GM13977 (cell line): ENCODE data around the gene MALRD1.

Source experiments
- DNase-seq: peaks from one replicate; pipeline ENCODE4 v3.0.0; 2012; ENCODE audit warnings: low spot score
- CTCF ChIP-seq: IDR thresholded peaks from 2 replicates; pipeline ENCODE4 v1.5.1; 2012; ENCODE audit warnings: mild to moderate bottlenecking, control low read depth; ENCODE audit not compliant: insufficient read depth; ENCODE audit errors: extremely low read depth, missing control alignments
- in situ Hi-C: fragments of 300-500 bp; cut with MboI; formaldehyde crosslinking; loops from one replicate; pipeline ENCODE4 v1.12.0; 2022; ENCODE audit warnings: low sequenced_read_pairs, low pct_unique_long_range_greater_than_20kb, mixed read lengths, inconsistent platforms; ENCODE audit not compliant: unreplicated experiment

The MALRD1 gene

GRCh38 chr10:19651549-19651948, 602.9 kb downstream of the MALRD1 start:
- in situ Hi-C loops: no loop called here
- TF ChIP-seq CTCF: no peak
- no peak for DNase-seq

GRCh38 chr10:19652750-19653149, 604.1 kb downstream of the MALRD1 start:
- in situ Hi-C loops: no loop called here
- no peak for TF ChIP-seq CTCF
- DNase-seq: no peak

GRCh38 chr10:19653931-19654330, 605.3 kb downstream of the MALRD1 start:
- no peak for DNase-seq
- TF ChIP-seq CTCF: no peak
- in situ Hi-C loops: no loop called here

GRCh38 chr10:19654576-19654975, 606.0 kb downstream of the MALRD1 start:
- no peak for TF ChIP-seq CTCF
- no peak for DNase-seq
- in situ Hi-C loops: no loop called here

GRCh38 chr10:19656420-19657042, 607.9 kb downstream of the MALRD1 start:
- no peak for DNase-seq
- TF ChIP-seq CTCF: no peak
- in situ Hi-C loops: no loop called here

GRCh38 chr10:19658131-19658530, 609.5 kb downstream of the MALRD1 start:
- in situ Hi-C loops: no loop called here
- DNase-seq: no peak
- no peak for TF ChIP-seq CTCF
